Measurements from ENCODE around the gene CAMKMT. TPM values are rescaled to one million over a fixed set of nuclear protein-coding genes. Genes with fewer than 3 reads are reported as not detected.

The CAMKMT gene
- total RNA-seq, 2 donors from 2014 or later: 10.7 to 11.6 TPM

DNA sequence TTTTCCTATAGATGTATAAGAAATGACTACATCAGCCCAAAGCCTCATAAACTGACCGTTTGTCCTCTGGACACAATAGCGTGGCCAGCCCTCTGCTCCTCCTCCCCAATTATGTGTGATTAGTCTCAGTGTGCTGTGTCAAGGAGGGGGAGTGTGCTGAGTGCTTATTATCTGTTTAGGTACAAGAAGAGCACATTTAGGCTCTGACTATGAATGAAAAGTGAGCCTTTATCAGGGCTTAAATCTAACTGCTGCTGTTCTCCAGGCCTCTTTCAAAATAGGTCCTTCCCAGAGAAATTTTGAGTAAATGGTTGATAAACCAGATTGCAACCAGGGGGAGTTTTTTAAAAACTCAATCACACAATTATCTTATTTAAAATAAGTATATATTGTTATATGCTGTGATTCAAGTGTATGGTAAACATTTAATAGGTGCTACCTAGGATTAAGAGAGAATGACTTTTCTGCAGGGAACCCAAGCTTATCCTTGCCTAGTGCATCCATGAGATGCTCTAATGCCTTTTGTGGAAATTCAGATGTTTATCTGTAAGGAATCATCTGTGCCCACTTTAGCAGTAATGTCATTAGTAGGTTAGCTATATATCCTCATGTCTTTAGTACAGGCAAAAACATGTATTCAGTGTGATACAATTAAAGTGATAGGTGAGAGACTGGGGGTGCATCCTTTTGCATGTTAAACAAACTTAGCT, 411.1 kb downstream of the CAMKMT start:
- Histone ChIP-seq H3K36me3 (no peaks in the 10 kb centered on the region), H3K9ac (ENCODE audit: low read depth in 2 of 2, low read length in 2 of 2) (no peak overlapping the region), H3K27me3 (no peaks in the 10 kb centered on the region), H3K4me3 (no peak overlapping the region), H3K9me3 (no peaks in the 10 kb centered on the region), H3K4me1 (no peaks in the 10 kb centered on the region), H3K27ac (no peak overlapping the region)
- intact Hi-C loops (cut with DNase I): no loop called here
- DNase-seq: no peak
- TF ChIP-seq, protein P1, sequence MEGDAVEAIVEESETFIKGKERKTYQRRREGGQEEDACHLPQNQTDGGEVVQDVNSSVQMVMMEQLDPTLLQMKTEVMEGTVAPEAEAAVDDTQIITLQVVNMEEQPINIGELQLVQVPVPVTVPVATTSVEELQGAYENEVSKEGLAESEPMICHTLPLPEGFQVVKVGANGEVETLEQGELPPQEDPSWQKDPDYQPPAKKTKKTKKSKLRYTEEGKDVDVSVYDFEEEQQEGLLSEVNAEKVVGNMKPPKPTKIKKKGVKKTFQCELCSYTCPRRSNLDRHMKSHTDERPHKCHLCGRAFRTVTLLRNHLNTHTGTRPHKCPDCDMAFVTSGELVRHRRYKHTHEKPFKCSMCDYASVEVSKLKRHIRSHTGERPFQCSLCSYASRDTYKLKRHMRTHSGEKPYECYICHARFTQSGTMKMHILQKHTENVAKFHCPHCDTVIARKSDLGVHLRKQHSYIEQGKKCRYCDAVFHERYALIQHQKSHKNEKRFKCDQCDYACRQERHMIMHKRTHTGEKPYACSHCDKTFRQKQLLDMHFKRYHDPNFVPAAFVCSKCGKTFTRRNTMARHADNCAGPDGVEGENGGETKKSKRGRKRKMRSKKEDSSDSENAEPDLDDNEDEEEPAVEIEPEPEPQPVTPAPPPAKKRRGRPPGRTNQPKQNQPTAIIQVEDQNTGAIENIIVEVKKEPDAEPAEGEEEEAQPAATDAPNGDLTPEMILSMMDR (IDR thresholded peaks at IDR 0.05): no peak

DNA sequence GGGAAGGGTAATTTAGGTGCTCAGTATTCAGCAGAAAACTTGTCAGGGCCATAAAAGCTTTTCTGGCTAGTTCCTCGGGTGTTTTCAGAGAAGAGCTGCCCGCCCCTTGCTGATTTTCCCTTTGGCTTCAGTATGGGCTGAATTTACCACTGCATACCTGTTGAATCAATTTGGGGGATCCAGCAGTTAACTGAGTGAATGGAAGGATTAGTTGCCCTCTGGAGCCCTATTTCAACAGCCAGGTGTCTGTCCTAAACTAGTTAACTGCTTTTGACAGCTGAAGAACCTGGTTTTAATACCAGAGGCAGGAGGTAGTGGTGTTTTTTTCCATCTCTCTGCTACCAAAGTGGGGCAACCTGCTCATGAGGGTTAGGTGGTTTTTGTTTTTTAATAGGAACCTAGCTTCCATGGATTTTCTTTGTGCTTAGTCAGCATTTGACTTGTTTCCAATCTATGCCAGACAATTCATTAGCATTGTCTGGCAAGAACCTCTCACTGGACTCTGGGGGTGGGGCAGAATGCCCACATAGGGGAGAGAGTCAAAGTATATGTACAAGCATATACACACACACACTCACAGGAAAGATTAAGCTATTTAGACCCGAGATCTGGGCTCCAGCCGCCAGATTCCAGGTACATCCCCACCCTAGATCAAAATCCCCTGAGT, 413.2 kb downstream of the CAMKMT start:
- Histone ChIP-seq H3K4me3 (no peak overlapping the region), H3K9ac (ENCODE audit: low read depth in 2 of 2, low read length in 2 of 2) (no peak overlapping the region), H3K27me3 (no peaks in the 10 kb centered on the region), H3K4me1 (no peaks in the 10 kb centered on the region), H3K36me3 (no peaks in the 10 kb centered on the region), H3K9me3 (no peaks in the 10 kb centered on the region), H3K27ac (no peak overlapping the region)
- intact Hi-C loops (cut with DNase I): no loop called here
- DNase-seq: no peak
- TF ChIP-seq, protein P1 (IDR thresholded peaks at IDR 0.05): no peak

DNA sequence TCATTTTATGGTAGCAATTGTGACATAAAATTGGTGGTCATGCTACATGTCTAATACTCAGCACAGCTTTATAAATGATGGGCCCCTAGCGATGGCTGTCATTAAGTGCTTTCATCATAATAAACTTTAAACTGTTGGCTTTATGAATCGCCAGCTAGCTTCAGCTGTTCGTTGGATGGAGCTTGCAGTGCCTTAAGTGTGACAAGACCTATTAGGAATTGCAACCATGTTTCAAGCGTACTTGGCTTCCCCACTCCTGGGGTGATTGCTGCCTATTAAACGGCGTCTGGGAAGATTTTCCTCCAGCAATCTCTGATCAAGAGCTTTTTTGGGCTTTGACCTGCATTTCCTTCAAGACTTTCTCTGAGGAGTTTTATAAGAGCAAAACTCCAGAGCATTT, 415.3 kb downstream of the CAMKMT start:
- Histone ChIP-seq H3K4me1 (no peaks in the 10 kb centered on the region), H3K9ac (ENCODE audit: low read depth in 2 of 2, low read length in 2 of 2) (no peak overlapping the region), H3K27ac (no peak overlapping the region), H3K9me3 (no peaks in the 10 kb centered on the region), H3K4me3 (no peak overlapping the region), H3K36me3 (no peaks in the 10 kb centered on the region), H3K27me3 (no peaks in the 10 kb centered on the region)
- intact Hi-C loops (cut with DNase I): no loop called here
- no peak for DNase-seq
- TF ChIP-seq, protein P1 (IDR thresholded peaks at IDR 0.05): no peak

DNA sequence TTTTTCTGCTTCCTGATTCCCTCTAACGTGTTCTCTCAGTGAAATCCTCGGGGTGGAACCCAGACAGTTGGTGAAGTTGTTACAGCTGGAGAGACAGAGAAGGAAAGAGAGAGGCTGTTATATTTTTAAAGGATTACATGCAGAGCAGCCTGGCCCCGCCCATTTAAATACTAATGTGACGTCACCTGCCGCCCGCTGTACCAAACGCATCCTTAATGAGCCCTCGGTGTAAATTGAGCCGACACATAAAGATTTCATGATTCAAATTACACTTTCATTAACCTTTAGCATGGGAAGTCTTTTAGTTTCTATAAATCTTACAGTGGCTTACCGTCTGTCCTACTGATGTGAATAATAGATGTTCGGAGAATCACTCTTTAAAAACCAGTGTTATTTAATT, 415.8 kb downstream of the CAMKMT start:
- Histone ChIP-seq H3K27ac (no peak overlapping the region), H3K9me3 (no peaks in the 10 kb centered on the region), H3K4me3 (no peak overlapping the region), H3K4me1 (no peaks in the 10 kb centered on the region), H3K36me3 (no peaks in the 10 kb centered on the region), H3K27me3 (no peaks in the 10 kb centered on the region), H3K9ac (ENCODE audit: low read depth in 2 of 2, low read length in 2 of 2) (no peak overlapping the region)
- TF ChIP-seq, protein P1 (IDR thresholded peaks at IDR 0.05): no peak
- intact Hi-C loops (cut with DNase I): no loop called here
- no peak for DNase-seq

DNA sequence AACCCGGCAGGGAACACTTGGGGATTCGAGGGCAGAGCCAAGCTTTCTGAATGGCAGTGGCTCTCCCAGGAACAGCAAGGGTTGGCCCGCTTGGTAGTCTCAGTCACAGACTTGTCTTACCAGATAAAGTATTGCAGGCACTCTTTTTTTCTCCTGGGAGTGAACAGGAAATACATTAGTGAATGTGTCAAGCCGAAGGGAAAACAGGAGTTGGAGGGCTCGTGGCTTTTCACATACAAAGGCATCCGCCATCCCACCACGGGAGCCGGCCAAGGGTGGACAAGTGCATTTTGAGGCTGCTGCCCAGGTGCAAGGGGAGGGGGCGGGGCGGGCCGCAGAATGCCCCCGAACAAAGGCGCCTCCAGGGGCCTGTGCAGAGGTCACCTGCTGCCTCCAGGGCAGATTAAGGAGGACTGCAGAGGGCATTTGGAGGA, 416.5 kb downstream of the CAMKMT start:
- H3K27ac ChIP-seq: no peak overlapping the region
- no peak for DNase-seq

More for the DNA sequence above, 416.5 kb downstream of the CAMKMT start:
- TF ChIP-seq, protein P1 (IDR thresholded peaks at IDR 0.05): no peak
- no peak overlapping the region for H3K9ac ChIP-seq (ENCODE audit: low read depth in 2 of 2, low read length in 2 of 2)
- no peaks in the 10 kb centered on the region for H3K36me3 ChIP-seq
- no peak overlapping the region for H3K4me3 ChIP-seq
- H3K27me3 ChIP-seq: no peaks in the 10 kb centered on the region
- H3K9me3 ChIP-seq: no peaks in the 10 kb centered on the region
- H3K4me1 ChIP-seq: no peaks in the 10 kb centered on the region
- intact Hi-C loops (cut with DNase I): no loop called here

Measured in colonic mucosa (tissue), 4 donors.